ENCODE measurements around the gene IRF2. TPM values are rescaled to one million over a fixed set of nuclear protein-coding genes. Genes with fewer than 3 reads are reported as not detected.

IRF2 gene
- total RNA-seq, 4 donors from 2014 or later: 27.9 to 38.7 (median 29.9) TPM

- Histone ChIP-seq H3K4me3 (no peak overlapping the region), H3K4me1 (peaks cover 21% of the 10 kb centered on the region), H3K36me3 (peaks cover 35% of the 10 kb centered on the region), H3K27ac (no peak overlapping the region), H3K27me3 (no peaks in the 10 kb centered on the region), H3K9me3 (no peaks in the 10 kb centered on the region)
- 88% methylated on average over 13 of the region's 13 CpGs for WGBS
- no peak for TF ChIP-seq POLR2A (IDR thresholded peaks at IDR 0.05)
- TF ChIP-seq POLR2AphosphoS5 (IDR thresholded peaks at IDR 0.05): no peak
- TF ChIP-seq EP300 (IDR thresholded peaks at IDR 0.05): no peak
- TF ChIP-seq CTCF (IDR thresholded peaks at IDR 0.05): no peak
- DNase-seq (ENCODE audit: low spot score in 2 of 2): no peak
Measured at GRCh38 chr4:184423003-184423686, 51.2 kb downstream of the IRF2 start.

DNA sequence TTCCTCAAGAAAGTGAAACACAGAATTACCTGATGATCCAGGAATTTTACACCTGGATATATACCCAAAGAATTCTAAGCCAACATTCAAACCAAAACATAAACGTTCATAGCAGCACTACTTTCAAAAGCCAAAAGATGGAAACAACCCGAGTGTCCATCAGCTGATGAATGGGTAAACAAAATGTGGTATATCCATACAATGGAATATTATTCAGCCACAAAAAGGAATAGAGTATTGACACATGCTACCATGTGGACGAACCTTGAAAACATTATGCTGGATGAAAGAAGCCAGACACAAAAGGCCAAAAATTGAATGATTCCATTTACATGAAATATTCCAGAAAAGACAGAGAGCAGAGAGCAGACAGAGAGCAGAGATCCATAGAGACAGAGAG, 52.0 kb downstream of the IRF2 start:
- TF ChIP-seq CTCF (IDR thresholded peaks at IDR 0.05) (no peak), POLR2AphosphoS5 (IDR thresholded peaks at IDR 0.05) (no peak), EP300 (IDR thresholded peaks at IDR 0.05) (no peak), POLR2A (IDR thresholded peaks at IDR 0.05) (no peak)
- peaks cover 35% of the 10 kb centered on the region for H3K36me3 ChIP-seq
- no peaks in the 10 kb centered on the region for H3K27me3 ChIP-seq
- H3K4me3 ChIP-seq: no peak overlapping the region
- no peak for DNase-seq (ENCODE audit: low spot score in 2 of 2)
- no peaks in the 10 kb centered on the region for H3K9me3 ChIP-seq
- H3K4me1 ChIP-seq: peaks cover 26% of the 10 kb centered on the region
- WGBS: 63% methylated on average over 3 of the region's 3 CpGs
- no peak overlapping the region for H3K27ac ChIP-seq

- TF ChIP-seq EP300 (IDR thresholded peaks at IDR 0.05) (no peak), CTCF (IDR thresholded peaks at IDR 0.05) (no peak), POLR2AphosphoS5 (IDR thresholded peaks at IDR 0.05) (no peak), POLR2A (IDR thresholded peaks at IDR 0.05) (no peak)
- Histone ChIP-seq H3K36me3 (peaks cover 31% of the 10 kb centered on the region), H3K27ac (no peak overlapping the region), H3K4me1 (peaks cover 30% of the 10 kb centered on the region), H3K9me3 (no peaks in the 10 kb centered on the region), H3K27me3 (no peaks in the 10 kb centered on the region), H3K4me3 (no peak overlapping the region)
- no peak for DNase-seq (ENCODE audit: low spot score in 2 of 2)
- WGBS: 92% methylated on average over 11 of the region's 11 CpGs
Measured at GRCh38 chr4:184421533-184422155, 52.7 kb downstream of the IRF2 start.

- no peak for DNase-seq (ENCODE audit: low spot score in 2 of 2)
- Histone ChIP-seq H3K9me3 (no peaks in the 10 kb centered on the region), H3K36me3 (peaks cover 25% of the 10 kb centered on the region), H3K4me1 (peaks cover 30% of the 10 kb centered on the region), H3K4me3 (no peak overlapping the region), H3K27me3 (no peaks in the 10 kb centered on the region), H3K27ac (no peak overlapping the region)
- 83% methylated on average over 5 of the region's 5 CpGs for WGBS
- TF ChIP-seq POLR2A (IDR thresholded peaks at IDR 0.05): no peak
- TF ChIP-seq EP300 (IDR thresholded peaks at IDR 0.05): no peak
- no peak for TF ChIP-seq CTCF (IDR thresholded peaks at IDR 0.05)
- TF ChIP-seq POLR2AphosphoS5 (IDR thresholded peaks at IDR 0.05): no peak
Measured at GRCh38 chr4:184420881-184421416, 53.4 kb downstream of the IRF2 start.

DNA sequence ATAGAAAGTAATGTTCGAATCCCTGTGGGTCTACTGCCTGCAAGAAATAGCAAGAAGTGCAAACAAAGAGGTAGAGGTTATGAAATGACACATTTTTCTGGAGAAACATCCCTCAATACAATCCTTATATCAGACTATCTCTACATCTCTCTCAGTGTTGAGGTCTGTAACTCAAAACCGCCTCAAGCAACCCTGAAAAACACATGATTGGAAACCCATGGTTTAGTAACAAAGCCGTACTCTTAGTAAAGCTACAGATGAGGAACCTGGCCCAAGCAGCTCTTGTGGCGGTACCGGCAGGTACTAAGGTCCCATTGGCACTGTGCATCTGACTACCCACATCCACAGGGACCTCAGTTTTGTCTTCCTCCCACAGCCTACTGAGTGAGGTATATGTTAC, 53.9 kb downstream of the IRF2 start:
- peaks cover 27% of the 10 kb centered on the region for H3K36me3 ChIP-seq
- no peaks in the 10 kb centered on the region for H3K9me3 ChIP-seq
- no peak overlapping the region for H3K27ac ChIP-seq
- no peak for DNase-seq (ENCODE audit: low spot score in 2 of 2)
- no peaks in the 10 kb centered on the region for H3K27me3 ChIP-seq
- WGBS: 93% methylated on average over 5 of the region's 5 CpGs
- TF ChIP-seq POLR2A (IDR thresholded peaks at IDR 0.05): no peak
- no peak for TF ChIP-seq EP300 (IDR thresholded peaks at IDR 0.05)
- no peak for TF ChIP-seq POLR2AphosphoS5 (IDR thresholded peaks at IDR 0.05)
- no peak for TF ChIP-seq CTCF (IDR thresholded peaks at IDR 0.05)
- H3K4me3 ChIP-seq: no peak overlapping the region
- peaks cover 29% of the 10 kb centered on the region for H3K4me1 ChIP-seq

Measured in suprapubic skin (tissue), 4 donors.